ENCODE measurements around the gene CD93. TPM values are rescaled to one million over a fixed set of nuclear protein-coding genes. Genes with fewer than 3 reads are reported as not detected.

The CD93 gene
- total RNA-seq, 1 donor from 2014 or later: 0.02 TPM

- Histone ChIP-seq H3K9ac (ENCODE audit: low read length) (no peak overlapping the region), H3K4me1 (ENCODE audit: insufficient read depth, low read length) (no peaks in the 10 kb centered on the region), H3K9me3 (ENCODE audit: insufficient read depth, low read depth, low read length) (no peaks in the 10 kb centered on the region), H3K27ac (ENCODE audit: low read depth, low read length) (no peak overlapping the region), H4K20me1 (ENCODE audit: insufficient read depth, low read length) (no peaks in the 10 kb centered on the region), H3K4me3 (ENCODE audit: insufficient read depth, low read depth, low read length) (no peak overlapping the region), H3K36me3 (ENCODE audit: insufficient read depth, low read length) (no peaks in the 10 kb centered on the region), H3K27me3 (ENCODE audit: insufficient read depth, low read length) (peaks cover 3% of the 10 kb centered on the region), H2AFZ (ENCODE audit: low read depth, low read length) (no peak overlapping the region), H3K4me2 (ENCODE audit: low read length) (no peak overlapping the region), H3K79me2 (ENCODE audit: insufficient read depth, low read length) (no peaks in the 10 kb centered on the region)
- Mint-ChIP-seq H3K27ac (ENCODE audit: unreplicated experiment) (no peak overlapping the region), H3K27me3 (ENCODE audit: low read depth, unreplicated experiment) (peaks cover 28% of the 10 kb centered on the region), H3K4me3 (ENCODE audit: unreplicated experiment) (no peak overlapping the region), H3K36me3 (ENCODE audit: low read depth, unreplicated experiment) (no peaks in the 10 kb centered on the region), H3K4me1 (ENCODE audit: low read depth, unreplicated experiment) (peaks cover 16% of the 10 kb centered on the region), H3K9me3 (ENCODE audit: unreplicated experiment) (peaks cover 4% of the 10 kb centered on the region)
- FAIRE-seq: no peak
- DNase-seq (ENCODE audit: low read depth): no peak
- no peak for TF ChIP-seq EZH2 (IDR thresholded peaks at IDR 0.05; ENCODE audit: insufficient read depth, low read length)
- TF ChIP-seq, protein P1, sequence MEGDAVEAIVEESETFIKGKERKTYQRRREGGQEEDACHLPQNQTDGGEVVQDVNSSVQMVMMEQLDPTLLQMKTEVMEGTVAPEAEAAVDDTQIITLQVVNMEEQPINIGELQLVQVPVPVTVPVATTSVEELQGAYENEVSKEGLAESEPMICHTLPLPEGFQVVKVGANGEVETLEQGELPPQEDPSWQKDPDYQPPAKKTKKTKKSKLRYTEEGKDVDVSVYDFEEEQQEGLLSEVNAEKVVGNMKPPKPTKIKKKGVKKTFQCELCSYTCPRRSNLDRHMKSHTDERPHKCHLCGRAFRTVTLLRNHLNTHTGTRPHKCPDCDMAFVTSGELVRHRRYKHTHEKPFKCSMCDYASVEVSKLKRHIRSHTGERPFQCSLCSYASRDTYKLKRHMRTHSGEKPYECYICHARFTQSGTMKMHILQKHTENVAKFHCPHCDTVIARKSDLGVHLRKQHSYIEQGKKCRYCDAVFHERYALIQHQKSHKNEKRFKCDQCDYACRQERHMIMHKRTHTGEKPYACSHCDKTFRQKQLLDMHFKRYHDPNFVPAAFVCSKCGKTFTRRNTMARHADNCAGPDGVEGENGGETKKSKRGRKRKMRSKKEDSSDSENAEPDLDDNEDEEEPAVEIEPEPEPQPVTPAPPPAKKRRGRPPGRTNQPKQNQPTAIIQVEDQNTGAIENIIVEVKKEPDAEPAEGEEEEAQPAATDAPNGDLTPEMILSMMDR (IDR thresholded peaks at IDR 0.05; ENCODE audit: insufficient read depth, low read depth, low read length): no peak
Observed at GRCh38 chr20:23119456-23120216, 33.5 kb upstream of the CD93 start.

DNA sequence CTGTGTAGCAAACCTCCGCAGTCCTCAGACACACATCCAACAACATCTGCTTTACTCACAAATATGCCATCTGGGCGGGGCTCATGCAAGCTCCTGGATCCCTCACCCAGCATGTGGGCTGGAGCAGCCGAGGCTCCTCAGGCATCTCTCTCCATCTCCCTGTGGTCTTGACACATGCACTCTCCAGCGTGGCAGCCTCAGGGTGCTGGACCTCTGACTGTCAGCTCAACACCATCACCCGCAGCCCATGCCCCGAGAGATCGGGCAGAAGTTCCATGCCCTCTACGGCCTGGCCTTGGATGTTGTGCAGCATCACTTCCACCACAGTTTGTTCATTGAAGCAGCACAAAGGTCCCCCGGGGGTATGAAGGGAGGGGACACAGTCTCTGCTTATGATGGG, 32.6 kb upstream of the CD93 start:
- Mint-ChIP-seq H3K4me3 (ENCODE audit: unreplicated experiment) (no peak overlapping the region), H3K9me3 (ENCODE audit: unreplicated experiment) (peaks cover 4% of the 10 kb centered on the region), H3K4me1 (ENCODE audit: low read depth, unreplicated experiment) (peaks cover 14% of the 10 kb centered on the region), H3K27me3 (ENCODE audit: low read depth, unreplicated experiment) (peaks cover 22% of the 10 kb centered on the region), H3K36me3 (ENCODE audit: low read depth, unreplicated experiment) (no peaks in the 10 kb centered on the region), H3K27ac (ENCODE audit: unreplicated experiment) (no peak overlapping the region)
- Histone ChIP-seq H3K79me2 (ENCODE audit: insufficient read depth, low read length) (no peaks in the 10 kb centered on the region), H3K4me3 (ENCODE audit: insufficient read depth, low read depth, low read length) (no peak overlapping the region), H4K20me1 (ENCODE audit: insufficient read depth, low read length) (no peaks in the 10 kb centered on the region), H2AFZ (ENCODE audit: low read depth, low read length) (no peak overlapping the region), H3K27me3 (ENCODE audit: insufficient read depth, low read length) (peaks cover 3% of the 10 kb centered on the region), H3K36me3 (ENCODE audit: insufficient read depth, low read length) (no peaks in the 10 kb centered on the region), H3K27ac (ENCODE audit: low read depth, low read length) (no peak overlapping the region), H3K4me1 (ENCODE audit: insufficient read depth, low read length) (no peaks in the 10 kb centered on the region), H3K9ac (ENCODE audit: low read length) (no peak overlapping the region), H3K4me2 (ENCODE audit: low read length) (no peak overlapping the region), H3K9me3 (ENCODE audit: insufficient read depth, low read depth, low read length) (no peaks in the 10 kb centered on the region)
- TF ChIP-seq, protein P1 (IDR thresholded peaks at IDR 0.05; ENCODE audit: insufficient read depth, low read depth, low read length): no peak
- TF ChIP-seq EZH2 (IDR thresholded peaks at IDR 0.05; ENCODE audit: insufficient read depth, low read length): no peak
- DNase-seq (ENCODE audit: low read depth) (no peak), FAIRE-seq (no peak)

GRCh38 chr20:23118144-23118543, 32.0 kb upstream of the CD93 start:
- DNase-seq (ENCODE audit: low read depth) (no peak), FAIRE-seq (no peak)
- peaks cover 14% of the 10 kb centered on the region for H3K4me1 Mint-ChIP-seq (ENCODE audit: low read depth, unreplicated experiment)
- Histone ChIP-seq H3K27ac (ENCODE audit: low read depth, low read length) (no peak overlapping the region), H3K4me2 (ENCODE audit: low read length) (no peak overlapping the region), H3K9ac (ENCODE audit: low read length) (no peak overlapping the region), H3K27me3 (ENCODE audit: insufficient read depth, low read length) (no peaks in the 10 kb centered on the region), H3K79me2 (ENCODE audit: insufficient read depth, low read length) (no peaks in the 10 kb centered on the region), H3K36me3 (ENCODE audit: insufficient read depth, low read length) (no peaks in the 10 kb centered on the region), H2AFZ (ENCODE audit: low read depth, low read length) (no peak overlapping the region), H3K4me1 (ENCODE audit: insufficient read depth, low read length) (no peaks in the 10 kb centered on the region), H4K20me1 (ENCODE audit: insufficient read depth, low read length) (no peaks in the 10 kb centered on the region), H3K4me3 (ENCODE audit: insufficient read depth, low read depth, low read length) (no peak overlapping the region), H3K9me3 (ENCODE audit: insufficient read depth, low read depth, low read length) (no peaks in the 10 kb centered on the region)
- peaks cover 20% of the 10 kb centered on the region for H3K27me3 Mint-ChIP-seq (ENCODE audit: low read depth, unreplicated experiment)
- H3K27ac Mint-ChIP-seq (ENCODE audit: unreplicated experiment): no peak overlapping the region
- peaks cover 4% of the 10 kb centered on the region for H3K9me3 Mint-ChIP-seq (ENCODE audit: unreplicated experiment)
- TF ChIP-seq EZH2 (IDR thresholded peaks at IDR 0.05; ENCODE audit: insufficient read depth, low read length): no peak
- TF ChIP-seq, protein P1 (IDR thresholded peaks at IDR 0.05; ENCODE audit: insufficient read depth, low read depth, low read length): no peak
- H3K36me3 Mint-ChIP-seq (ENCODE audit: low read depth, unreplicated experiment): no peaks in the 10 kb centered on the region
- H3K4me3 Mint-ChIP-seq (ENCODE audit: unreplicated experiment): no peak overlapping the region

Data from astrocyte (in vitro differentiated cells and primary cell).